ENCODE measurements around the gene PTBP1.
"Not testable (repeated sequence)": the region's sequence is repeated elsewhere in the genome, so short reads cannot be mapped to it uniquely, and the experiment has no call there.

Gene PTBP1

DNA sequence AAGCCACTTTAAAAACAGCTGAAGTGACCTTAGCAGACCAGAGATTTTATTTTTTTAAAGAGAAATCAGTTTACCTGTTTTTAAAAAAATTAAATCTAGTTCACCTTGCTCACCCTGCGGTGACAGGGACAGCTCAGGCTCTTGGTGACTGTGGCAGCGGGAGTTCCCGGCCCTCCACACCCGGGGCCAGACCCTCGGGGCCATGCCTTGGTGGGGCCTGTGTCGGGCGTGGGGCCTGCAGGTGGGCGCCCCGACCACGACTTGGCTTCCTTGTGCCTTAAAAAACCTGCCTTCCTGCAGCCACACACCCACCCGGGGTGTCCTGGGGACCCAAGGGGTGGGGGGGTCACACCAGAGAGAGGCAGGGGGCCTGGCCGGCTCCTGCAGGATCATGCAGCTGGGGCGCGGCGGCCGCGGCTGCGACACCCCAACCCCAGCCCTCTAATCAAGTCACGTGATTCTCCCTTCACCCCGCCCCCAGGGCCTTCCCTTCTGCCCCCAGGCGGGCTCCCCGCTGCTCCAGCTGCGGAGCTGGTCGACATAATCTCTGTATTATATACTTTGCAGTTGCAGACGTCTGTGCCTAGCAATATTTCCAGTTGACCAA, 13.7 kb downstream of the PTBP1 start:
- ATAC-seq = no peak
- no peak for DNase-seq

DNA sequence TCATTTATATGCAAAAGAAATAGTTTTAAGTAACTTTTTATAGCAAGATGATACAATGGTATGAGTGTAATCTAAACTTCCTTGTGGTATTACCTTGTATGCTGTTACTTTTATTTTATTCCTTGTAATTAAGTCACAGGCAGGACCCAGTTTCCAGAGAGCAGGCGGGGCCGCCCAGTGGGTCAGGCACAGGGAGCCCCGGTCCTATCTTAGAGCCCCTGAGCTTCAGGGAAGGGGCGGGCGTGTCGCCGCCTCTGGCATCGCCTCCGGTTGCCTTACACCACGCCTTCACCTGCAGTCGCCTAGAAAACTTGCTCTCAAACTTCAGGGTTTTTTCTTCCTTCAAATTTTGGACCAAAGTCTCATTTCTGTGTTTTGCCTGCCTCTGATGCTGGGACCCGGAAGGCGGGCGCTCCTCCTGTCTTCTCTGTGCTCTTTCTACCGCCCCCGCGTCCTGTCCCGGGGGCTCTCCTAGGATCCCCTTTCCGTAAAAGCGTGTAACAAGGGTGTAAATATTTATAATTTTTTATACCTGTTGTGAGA, 14.3 kb downstream of the PTBP1 start:
- ATAC-seq (no peak), DNase-seq (no peak)

DNA sequence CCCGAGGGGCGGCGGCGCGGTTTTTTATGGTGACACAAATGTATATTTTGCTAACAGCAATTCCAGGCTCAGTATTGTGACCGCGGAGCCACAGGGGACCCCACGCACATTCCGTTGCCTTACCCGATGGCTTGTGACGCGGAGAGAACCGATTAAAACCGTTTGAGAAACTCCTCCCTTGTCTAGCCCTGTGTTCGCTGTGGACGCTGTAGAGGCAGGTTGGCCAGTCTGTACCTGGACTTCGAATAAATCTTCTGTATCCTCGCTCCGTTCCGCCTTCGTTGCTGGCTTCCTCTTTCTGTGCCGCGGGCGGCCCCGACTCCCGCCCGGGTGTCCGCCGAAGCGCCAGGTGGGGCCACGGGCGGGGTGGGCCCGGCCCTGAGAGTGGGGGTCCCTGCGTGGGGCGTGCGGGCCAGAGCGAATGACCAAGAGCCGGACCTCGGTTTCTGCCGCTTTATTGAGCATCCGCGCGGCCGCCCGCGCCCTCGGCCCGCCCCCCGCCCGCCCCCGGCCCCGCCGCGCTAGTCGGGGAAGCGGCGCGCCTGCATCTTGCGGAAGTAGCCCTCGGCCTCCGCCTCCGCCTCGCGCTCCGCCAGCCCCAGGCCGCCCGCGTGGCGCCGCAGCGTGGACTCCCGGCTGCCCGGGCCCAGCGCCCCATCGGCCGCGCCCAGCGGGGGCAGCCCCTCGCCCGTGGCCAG, 14.9 kb downstream of the PTBP1 start:
- ATAC-seq (no peak), DNase-seq (no peak)

DNA sequence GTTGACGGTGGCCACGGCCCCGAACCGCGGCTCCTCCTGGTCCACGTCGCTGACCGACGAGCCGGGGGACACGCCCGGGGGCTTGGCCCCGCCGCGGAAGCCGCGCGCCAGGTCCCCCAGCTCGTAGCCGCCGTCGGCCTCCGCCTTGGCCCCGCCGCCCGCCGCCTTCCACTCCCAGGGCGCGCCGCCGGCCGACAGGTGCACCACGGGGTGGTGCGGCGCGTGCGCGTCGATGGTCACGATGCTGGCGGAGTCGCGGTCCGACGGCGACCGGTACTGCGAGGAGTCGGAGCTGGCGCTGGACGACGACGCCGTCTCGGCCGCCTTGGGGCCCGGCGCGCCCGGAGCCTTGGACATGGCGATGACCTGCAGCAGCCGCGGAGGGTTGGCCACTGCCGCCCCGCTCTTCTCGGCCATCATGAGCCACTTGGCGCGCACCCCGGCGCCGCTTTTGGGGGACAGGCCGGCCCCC, 15.5 kb downstream of the PTBP1 start:
- DNase-seq = no peak
- ATAC-seq = peak; percentile 7

DNA sequence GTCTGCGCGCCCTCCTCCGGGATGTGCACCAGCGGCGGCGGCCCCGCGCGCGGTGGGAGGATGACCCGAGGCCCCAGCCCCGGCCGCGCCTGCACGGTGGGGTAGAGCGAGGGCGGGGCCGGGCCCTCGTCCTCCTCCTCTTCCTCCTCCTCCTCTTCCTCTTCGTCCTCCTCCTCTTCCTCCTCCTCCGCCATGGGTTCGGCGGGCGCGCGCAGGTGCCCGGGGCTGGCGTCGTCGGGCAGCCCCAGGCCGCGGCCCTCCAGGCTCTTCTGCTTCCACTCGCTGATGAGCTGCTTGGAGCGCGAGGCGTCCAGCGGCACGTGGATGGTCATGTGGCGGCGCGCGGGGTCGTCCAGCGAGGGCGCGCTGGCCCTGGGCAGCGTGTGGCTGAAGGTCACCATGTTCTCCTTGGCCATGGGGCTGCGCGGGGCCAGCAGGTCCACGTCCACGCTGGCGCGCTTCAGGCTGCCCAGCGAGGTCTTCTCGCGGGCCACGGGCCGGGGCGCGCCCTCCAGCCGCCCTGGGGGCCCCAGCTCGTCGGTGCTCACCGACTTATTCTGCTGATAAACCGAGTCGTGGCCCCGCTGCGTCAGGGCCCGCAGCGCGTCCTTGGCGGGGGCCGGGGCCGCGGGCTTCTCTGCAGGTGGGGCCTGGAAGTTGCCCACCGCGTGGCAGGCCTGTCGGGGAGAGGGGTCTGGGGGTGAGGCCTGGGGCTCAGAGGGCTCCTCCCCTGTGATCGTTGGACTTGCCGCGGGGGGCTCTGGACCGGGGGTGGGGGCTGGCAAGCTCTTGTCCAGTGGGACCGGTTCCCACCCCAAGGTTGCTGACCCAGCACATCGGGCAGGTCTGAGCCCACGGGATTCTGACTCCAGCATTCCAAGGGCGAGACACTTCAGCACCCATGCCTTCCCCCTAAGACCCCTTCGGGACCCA, 16.2 kb downstream of the PTBP1 start:
- no peak for DNase-seq

DNA sequence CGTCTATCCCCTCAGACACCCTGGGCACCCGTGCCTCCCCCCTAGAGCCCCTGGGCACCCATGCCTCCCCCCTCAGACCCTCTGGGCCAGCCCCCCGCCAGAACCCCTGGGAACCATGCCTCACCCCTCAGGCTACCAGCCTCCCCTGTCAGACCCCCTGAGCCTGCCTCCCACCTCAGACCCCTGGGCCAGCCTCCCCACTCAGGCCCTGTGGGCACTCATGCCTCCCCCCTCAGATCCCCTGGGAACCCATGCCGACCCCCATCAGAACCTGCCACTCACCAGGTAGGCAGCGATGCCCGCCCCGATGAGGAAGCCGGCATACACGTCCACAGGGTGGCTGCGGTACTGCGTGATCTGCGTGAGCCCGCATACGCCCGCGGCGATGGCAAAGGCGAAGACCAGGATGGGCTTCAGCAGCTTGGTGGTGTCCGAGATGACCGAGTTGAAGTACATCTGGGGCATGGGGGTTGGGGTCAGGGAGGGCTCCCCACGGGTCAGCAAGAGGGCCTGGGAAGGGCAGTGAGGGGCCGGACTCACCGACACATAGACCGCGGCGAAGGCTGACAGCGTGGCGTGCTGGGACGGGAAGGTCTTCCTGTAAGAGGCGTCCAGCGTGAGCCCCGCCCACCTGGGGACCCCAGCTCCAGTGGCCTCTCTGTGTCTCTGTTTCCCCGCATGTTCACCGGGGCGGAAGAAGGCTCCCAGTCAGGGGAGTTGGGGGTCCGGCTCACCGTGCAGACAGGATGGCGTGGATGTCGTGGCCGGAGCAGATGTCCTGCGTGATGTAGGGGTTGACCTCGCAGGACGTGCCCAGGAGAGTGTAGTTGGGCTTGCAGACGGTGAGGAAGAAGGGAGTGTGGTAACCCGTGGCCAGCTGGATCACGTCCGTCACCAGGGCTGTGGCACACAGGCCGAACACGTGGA, 17.2 kb downstream of the PTBP1 start:
- no peak for DNase-seq
- peak; percentile 7 for ATAC-seq

More for the DNA sequence above, 16.2 kb downstream of the PTBP1 start:
- peak; percentile 11 for ATAC-seq

DNA sequence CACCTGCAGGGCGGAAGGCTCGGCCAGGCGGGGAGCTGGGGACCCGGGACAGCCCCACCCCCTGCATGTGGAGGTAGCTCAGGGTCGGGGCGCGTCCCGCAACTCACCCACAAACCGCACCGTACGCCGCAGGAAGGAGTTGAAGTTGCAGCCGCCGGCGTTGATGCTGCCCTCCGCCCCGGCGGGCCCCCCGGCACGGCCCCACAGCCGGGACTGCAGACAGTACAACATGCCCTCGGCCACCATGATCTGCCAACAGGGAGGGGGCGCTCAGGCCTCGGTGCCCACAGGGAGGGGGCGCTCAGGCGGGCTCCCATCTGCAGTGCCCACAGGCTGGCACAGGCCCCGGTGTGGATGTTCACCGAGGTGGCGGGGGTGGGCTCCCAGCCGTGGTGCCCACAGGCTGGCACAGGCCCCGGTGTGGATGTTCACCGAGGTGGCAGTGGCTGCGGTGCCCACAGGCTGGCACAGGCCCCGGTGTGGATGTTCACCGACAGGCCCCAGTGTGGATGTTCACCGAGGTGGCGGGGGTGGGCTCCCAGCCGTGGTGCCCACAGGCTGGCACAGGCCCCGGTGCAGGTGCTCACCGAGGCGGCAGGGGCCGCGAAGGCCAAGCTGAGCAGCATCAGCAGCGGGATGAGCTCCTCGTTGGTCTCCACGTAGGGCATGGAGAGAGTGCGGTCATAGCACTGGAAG, 18.0 kb downstream of the PTBP1 start:
- no peak for DNase-seq
- ATAC-seq = peak; percentile 7

DNA sequence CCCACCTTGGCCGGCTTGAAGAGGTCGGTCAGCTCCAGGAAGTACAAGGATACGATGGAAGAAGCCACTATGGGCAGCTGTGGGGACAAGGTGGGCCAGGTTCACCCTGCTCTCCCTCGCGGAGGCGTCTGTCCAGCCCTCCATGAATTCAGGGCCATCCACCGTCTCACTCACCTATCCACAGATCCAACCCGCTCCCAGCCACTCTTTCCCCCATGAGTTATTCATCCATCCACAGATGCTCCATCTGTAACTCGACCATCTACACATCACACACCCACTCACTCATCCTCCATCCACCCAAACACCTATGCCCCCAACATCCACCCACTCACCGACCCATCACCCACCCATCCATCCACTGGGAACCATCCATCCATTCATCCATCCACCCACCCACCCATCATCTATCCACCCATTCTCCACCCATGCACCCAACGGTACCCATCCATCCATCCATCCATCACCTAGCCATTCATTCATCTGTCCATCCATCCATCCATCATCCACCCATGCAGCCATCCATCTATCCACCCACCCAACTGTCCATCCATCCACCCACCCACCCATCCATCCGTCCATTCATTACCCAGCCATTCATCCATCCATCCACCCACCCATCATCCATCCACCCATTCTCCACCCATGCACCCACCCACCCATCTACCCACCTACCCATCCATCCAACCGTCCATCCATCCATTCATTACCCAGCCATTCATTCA, 18.7 kb downstream of the PTBP1 start:
- ATAC-seq = no peak
- DNase-seq = no peak

DNA sequence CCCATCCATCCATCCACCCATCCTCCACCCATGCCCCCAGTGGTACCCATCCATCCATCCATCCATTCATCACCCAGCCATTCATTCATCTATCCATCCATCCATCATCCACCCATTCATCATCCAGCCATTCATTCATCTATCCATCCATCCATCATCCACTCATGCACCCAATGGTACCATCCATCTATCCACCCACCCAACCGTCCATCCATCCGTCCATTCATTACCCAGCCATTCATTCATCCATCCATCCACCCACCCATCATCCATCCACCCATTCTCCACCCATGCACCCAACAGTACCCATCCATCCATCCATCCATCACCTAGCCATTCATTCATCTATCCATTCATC, 19.2 kb downstream of the PTBP1 start:
- DNase-seq (no peak), ATAC-seq (no peak)

DNA sequence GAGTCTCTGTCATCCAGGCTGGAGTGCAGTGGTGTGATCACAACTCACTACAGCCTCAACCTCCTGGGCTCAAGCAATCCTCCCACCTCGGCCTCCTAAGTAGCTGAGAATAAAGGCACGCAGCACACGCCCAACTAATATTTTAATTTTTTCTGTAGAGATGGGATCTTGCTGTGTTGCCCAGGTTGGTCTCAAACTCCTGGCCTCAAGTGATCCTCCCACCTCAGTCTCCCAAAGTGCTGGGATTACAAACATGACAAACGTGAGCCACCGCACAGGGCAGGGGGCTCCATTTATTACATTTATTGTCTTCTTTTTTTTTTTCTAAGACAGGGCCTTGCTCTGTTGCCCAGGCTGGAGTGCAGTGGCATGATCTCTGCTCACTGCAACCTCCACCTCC, 23.0 kb downstream of the PTBP1 start:
- ATAC-seq, DNase-seq: not testable (repeated sequence)

DNA sequence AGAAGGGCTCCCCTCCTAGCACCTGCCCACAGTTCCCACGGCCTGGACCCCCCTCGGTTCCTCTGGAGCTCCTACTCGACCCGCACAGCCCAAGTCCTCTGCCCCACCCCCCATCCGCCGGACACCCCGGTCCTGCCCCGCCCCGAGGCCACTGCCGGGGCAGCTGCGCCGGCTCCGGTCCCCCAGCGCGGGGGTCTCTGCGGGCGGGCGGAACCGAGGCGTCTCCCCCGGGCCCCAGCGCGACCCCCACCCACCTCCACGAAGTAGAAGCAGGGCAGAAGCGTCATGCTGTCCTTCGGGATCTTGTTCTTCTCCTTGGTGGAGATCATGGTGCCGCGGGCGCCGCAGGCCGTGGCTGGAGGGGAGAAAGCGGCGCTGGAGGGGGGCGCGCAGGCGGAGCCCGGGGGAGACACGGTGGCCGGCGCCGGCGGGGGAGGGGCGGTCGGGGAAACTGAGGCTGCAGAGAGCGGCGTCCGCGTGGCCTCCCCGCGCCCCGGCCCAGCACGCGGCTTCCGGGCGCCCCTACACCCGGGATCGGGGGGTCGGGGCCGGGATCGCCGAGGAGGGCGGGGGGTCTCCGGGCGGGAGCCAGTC, 24.1 kb downstream of the PTBP1 start:
- DNase-seq (no peak), ATAC-seq (no peak)

DNA sequence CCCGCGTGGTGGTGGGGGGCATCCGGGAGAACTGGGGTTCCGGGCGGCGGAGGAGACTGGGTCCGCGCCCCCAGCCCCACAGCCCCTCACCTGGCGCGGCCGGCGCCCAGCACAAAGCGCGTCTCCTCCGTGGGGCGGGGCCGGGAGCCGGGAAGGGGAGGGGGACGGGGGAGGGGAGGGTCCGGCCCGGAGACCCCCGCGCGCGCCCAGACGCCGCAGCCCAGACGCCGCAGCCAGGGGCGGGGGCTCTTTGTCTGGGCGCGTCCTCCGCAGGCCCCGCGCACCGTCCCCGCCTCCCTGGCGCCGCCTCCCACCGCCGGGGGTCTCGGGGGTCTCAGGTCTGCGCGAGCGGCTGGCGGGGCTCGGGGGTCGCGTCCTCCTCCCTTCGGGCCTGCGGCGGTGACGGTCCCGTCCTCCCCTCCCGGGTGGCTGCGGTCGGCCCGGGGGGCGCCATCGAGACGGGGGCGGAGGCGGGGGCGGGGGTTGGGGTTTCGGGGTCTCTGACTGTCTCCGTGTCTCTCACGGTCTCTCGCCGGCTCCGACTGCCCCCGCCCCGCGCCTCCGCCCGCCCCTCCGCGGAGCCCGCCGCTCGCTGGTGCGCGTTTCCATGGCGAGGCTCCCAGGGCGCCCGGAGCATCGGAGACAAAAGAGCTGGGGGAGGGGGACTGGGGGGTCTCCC, 24.7 kb downstream of the PTBP1 start, which contains the start of gene PLPPR3:
PLPPR3 (minus strand) TSS at position 131 of the 679 bp plus-strand sequence. CDS start 396 bp downstream, outside the sequence.
- no peak for DNase-seq
- ATAC-seq = no peak

DNA sequence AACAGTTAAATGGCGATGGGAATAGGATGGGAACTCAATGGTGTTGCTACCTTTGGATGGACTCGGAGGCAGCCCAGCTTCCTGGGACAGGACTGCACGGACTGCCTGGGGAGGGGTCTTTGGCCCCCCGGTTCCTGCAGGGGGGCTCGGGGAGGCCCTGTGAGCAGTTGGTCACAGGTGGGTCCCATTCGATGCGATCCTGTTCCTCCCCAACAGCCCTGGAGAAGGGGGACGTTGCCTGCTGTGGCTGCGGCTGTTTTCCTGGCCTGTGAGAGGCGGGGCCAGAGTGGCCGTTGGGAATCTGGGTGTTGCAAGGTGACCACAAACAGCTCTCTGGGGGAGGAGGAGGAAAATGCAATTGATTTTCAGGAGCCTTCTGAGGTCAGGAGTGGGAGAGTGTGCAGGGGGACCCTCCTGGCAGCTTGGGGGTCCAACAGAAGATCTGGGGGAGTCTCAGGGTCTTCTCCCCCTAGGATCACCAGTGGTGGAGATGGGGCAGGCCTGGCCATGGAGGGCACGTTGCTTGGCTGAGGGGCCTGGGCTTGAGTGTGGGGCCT, 26.4 kb downstream of the PTBP1 start:
- ATAC-seq = no peak

DNA sequence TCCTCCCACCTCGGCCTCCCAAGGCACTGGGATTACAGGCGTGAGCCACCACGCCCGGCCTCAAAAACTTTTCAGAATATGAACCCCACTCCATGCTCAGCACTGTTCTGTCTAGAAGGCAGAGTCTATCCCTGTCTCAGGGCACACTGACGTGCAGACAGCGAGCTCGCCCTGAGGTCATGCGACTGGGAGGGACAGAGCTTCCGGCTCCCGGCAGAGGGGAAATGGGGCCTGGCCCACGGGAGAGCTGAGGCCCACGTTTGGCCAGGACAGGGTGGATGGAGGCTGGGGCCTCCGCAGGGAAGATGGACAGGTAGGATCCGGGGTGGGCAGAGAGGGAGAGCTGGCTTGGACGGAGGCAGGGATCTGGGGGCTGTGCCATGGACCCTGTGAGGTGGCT, 27.6 kb downstream of the PTBP1 start:
- DNase-seq = no peak
- no peak for ATAC-seq

More for the DNA sequence above, 26.4 kb downstream of the PTBP1 start:
- no peak for DNase-seq

DNA sequence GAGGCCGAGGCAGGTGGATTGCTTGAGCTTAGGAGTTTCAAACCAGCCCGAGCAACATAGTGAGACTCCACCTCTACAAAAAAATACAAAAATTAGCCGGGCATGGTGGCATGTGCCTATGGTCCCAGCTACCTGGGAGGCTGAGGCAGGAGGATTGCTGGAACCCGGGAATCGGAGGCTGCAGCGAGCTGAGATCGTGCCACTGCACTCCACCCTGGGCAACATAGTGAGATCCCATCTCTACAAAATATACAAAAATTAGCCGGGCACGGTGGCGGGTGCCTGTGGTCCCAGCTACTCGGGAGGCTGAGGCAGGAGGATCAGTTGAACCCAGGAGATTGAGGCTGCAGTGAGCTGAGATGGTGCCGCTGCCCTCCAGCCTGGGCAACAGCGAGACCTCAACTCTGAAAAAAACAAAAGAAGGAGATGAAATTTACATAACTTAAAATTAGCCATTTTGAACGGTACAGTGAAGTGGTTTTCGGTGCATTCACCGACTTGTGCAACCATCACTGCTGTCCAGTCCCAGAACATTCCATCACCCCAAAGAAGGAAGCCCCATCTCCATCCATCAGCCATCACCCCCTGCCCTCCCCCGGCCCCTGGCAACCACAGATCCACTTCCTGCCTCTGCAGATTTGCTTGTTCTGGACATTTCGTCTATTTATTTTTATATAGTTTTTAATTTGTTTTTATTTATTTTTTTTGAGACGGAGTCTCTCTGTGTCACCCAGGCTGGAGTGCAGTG, 28.8 kb downstream of the PTBP1 start:
- DNase-seq (no peak), ATAC-seq (no peak)

DNA sequence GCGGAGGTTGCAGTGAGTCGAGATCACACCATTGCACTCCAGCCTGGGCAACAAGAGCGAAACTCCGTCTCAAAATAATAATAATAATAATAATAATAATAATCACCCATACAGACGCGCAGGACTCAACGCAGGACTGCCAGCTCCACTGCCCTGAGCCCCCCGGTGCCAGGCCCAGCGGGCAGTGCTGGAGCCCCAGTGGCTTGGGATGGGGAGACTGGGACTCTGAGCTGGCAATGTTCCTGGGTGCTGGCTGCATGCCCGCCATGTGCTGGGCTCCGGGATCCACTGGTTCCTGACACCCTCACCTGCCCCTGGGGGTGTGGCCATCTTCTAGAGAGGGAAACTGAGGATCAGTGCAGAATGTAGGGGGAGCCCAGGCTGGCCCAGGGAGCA, 30.1 kb downstream of the PTBP1 start:
- ATAC-seq (no peak), DNase-seq (no peak)

DNA sequence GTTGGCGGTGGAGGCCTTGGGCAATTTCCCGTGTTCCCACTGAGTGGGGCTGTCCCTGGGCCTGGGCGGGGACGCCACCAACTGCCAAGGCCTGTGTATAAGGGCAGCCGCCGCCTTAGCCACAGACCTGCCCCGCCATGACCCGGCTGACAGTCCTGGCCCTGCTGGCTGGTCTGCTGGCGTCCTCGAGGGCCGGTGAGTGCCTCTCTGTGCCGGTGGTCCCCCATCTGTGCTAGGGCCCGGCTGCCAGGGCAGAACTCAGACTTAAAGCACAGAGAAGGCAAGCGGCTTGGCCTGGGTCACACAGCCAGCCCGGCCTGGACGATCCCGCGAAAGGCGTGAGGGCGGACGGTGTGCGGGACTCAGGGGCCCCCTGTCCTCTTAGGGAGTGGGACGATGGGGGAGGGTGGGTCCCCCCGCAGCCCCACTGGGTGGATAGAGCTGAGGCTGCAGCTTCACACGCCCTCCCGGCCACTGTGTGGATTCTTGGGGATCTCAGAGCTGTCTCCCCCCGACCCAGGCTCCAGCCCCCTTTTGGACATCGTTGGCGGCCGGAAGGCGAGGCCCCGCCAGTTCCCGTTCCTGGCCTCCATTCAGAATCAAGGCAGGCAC, 30.6 kb downstream of the PTBP1 start, which contains the start of gene AZU1:
AZU1 (plus strand) TSS at position 128 of the 612 bp plus-strand sequence; CDS start at position 138, 10 bp downstream.
- ATAC-seq = no peak
- no peak for DNase-seq

Measured in stimulated activated naive CD8-positive, alpha-beta T cell treated with anti-CD3 and anti-CD28 coated beads, Interleukin-15, Interleukin-2, amounts not matched to agents 100 U/mL and 50 U/mL, for 24 hours (primary cell).